GM12878 (cell line): ENCODE data around the gene IER3. TPM values are rescaled to one million over a fixed set of nuclear protein-coding genes. Genes with fewer than 3 reads are reported as not detected.

ENCODE experiments used
- BCL11A ChIP-seq: IDR thresholded peaks from 2 replicates; pipeline ENCODE4 v1.6.1; 2011; ENCODE audit warnings: low read depth, low read length
- BCL3 ChIP-seq: IDR thresholded peaks from 2 replicates; pipeline ENCODE4 v1.6.1; 2011; ENCODE audit warnings: borderline replicate concordance, low read depth, mild to moderate bottlenecking, moderate library complexity, low read length; ENCODE audit not compliant: insufficient read depth, poor library complexity, severe bottlenecking
- BHLHE40 ChIP-seq, 2 experiments: fragments of 450-650 bp in 1 of 2; IDR thresholded peaks; 2 replicates each; pipeline ENCODE4 v1.6.1; 2011 to 2017; ENCODE audit warnings: low read depth in 2 of 2, borderline replicate concordance in 1 of 2, improper control_type of control experiment in 1 of 2, low read length in 1 of 2, mild to moderate bottlenecking in 1 of 2
- CHD1 ChIP-seq: IDR thresholded peaks from 2 replicates; pipeline ENCODE4 v1.6.1; 2012; ENCODE audit warnings: low read depth, low read length, improper control_type of control experiment
- IRF4 ChIP-seq: IDR thresholded peaks from 2 replicates; pipeline ENCODE4 v1.6.1; 2011; ENCODE audit warnings: low read depth, low read length
- KLF5 ChIP-seq: fragments of 450-650 bp; IDR thresholded peaks from 2 replicates; pipeline ENCODE4 v1.6.1; 2014; ENCODE audit warnings: mild to moderate bottlenecking; ENCODE audit not compliant: partially characterized antibody
- MTA2 ChIP-seq: fragments of 450-650 bp; IDR thresholded peaks from 2 replicates; pipeline ENCODE4 v1.6.1; 2016; ENCODE audit warnings: low read depth, mild to moderate bottlenecking, moderate library complexity
- NFIC ChIP-seq: IDR thresholded peaks from 2 replicates; pipeline ENCODE4 v1.6.1; 2012; ENCODE audit warnings: low read depth, mild to moderate bottlenecking, inconsistent platforms, low read length, moderate library complexity
- NR2C2 ChIP-seq: IDR thresholded peaks from 2 replicates; pipeline ENCODE4 v1.6.1; 2011; ENCODE audit warnings: borderline replicate concordance, low read depth; ENCODE audit not compliant: control insufficient read depth, insufficient read length
- PKNOX1 ChIP-seq: fragments of 450-650 bp; IDR thresholded peaks from 2 replicates; pipeline ENCODE4 v1.6.1; 2016; ENCODE audit warnings: mild to moderate bottlenecking
- RAD21 ChIP-seq: IDR thresholded peaks from 2 replicates; pipeline ENCODE4 v1.6.1; 2011; ENCODE audit warnings: mild to moderate bottlenecking, low read depth, low read length, moderate library complexity; ENCODE audit not compliant: insufficient read depth
- RCOR1 ChIP-seq: conservative IDR thresholded peaks from 2 replicates; pipeline ENCODE4 v1.6.1; 2012; ENCODE audit warnings: low read depth, low read length, improper control_type of control experiment
- SKIL ChIP-seq: fragments of 450-650 bp; IDR thresholded peaks from 2 replicates; pipeline ENCODE4 v1.6.1; 2017; ENCODE audit warnings: mild to moderate bottlenecking, low read depth, inconsistent platforms; ENCODE audit not compliant: poor library complexity, severe bottlenecking
- SREBF1 ChIP-seq: IDR thresholded peaks from 2 replicates; pipeline ENCODE4 v1.6.1; 2012; ENCODE audit warnings: mild to moderate bottlenecking, low read length
- STAT1 ChIP-seq: fragments of 450-650 bp; conservative IDR thresholded peaks from 2 replicates; pipeline ENCODE4 v1.6.1; 2014; ENCODE audit warnings: antibody characterized with exemption, mild to moderate bottlenecking
- ZBED1 ChIP-seq: IDR thresholded peaks from 2 replicates; pipeline ENCODE4 v1.6.1; 2016; ENCODE audit warnings: borderline replicate concordance
- ZNF274 ChIP-seq: IDR thresholded peaks from one replicate; pipeline ENCODE4 v1.8.0; 2011; ENCODE audit not compliant: insufficient read length, insufficient read depth
- ZNF384 ChIP-seq: IDR thresholded peaks from 2 replicates; pipeline ENCODE4 v1.6.1; 2012; ENCODE audit warnings: low read depth, mild to moderate bottlenecking, low read length, improper control_type of control experiment, borderline replicate concordance
- ZNF622 ChIP-seq: fragments of 450-650 bp; IDR thresholded peaks from 2 replicates; pipeline ENCODE4 v1.6.1; 2017; ENCODE audit warnings: mild to moderate bottlenecking, inconsistent platforms
- ZNF687 ChIP-seq: fragments of 450-650 bp; IDR thresholded peaks from 2 replicates; pipeline ENCODE4 v1.6.1; 2017; ENCODE audit warnings: mild to moderate bottlenecking, moderate library complexity
- polyA plus RNA-seq, 11 experiments: library from polyadenylated mRNA; depleted of rRNA in 4 of 11; unstranded in 6 of 11; stranded (reverse) in 5 of 11; fragments of >200 nt; fragmentation: Nextera tagmentation in 4 of 11; fragmentation: Illumina TruSeq in 1 of 11; extraction: Ambion mirVana in 4 of 11; extraction: Trizol in 1 of 11; gene quantifications; 1 replicate in 1 of 11; 2 replicates in 10 of 11; pipeline versions ENCODE4 v1.2.1 to v1.2.3, GENCODE V29; 2011 to 2016; ENCODE audit warnings: inconsistent platforms in 2 of 11, missing spikeins in 2 of 11, low read depth in 1 of 11
- total RNA-seq, 4 experiments: library from RNA; depleted of rRNA in 3 of 4; stranded (reverse); fragments of >200 nt in 3 of 4; fragmentation: Illumina TruSeq in 1 of 4; extraction: Trizol in 1 of 4; gene quantifications; 2 replicates each; pipeline versions ENCODE4 v1.2.1 to v1.2.3, GENCODE V29; 2013 to 2021

The IER3 gene
- total and polyA plus RNA-seq, 10 of the 15 experiments (the other 5 are each of a cell fraction or from before 2014, with no cell fraction given): 1.9 to 100 (median 32.3) TPM

- TF ChIP-seq SKIL (no peak), KLF5 (no peak), ZNF622 (no peak), BCL3 (peak; percentile 70), RAD21 (no peak), ZBED1 (no peak), IRF4 (0 out of 2 replicates have a peak, but pooled peaks have one; percentile 12), MTA2 (peak; percentile 31; the same call in 1 of the 2 replicates), STAT1 (no peak), RCOR1 (0 out of 2 replicates have a peak, but pooled peaks have one; percentile 18), BHLHE40 (IDR thresholded peaks at IDR 0.05; ENCODE audit: borderline replicate concordance in 1 of 2, low read depth in 2 of 2, low read length in 1 of 2) (peak; percentile 34 to 74; a peak in 3 of 4 replicates), NR2C2 (no peak), ZNF384 (no peak), BCL11A (peak; percentile 32; the same call in 1 of the 2 replicates), CHD1 (no peak), ZNF687 (peak; percentile 79), PKNOX1 (peak; percentile 29; the same call in 1 of the 2 replicates), NFIC (0 out of 2 replicates have a peak, but pooled peaks have one; percentile 1), ZNF274 (no peak), SREBF1 (no peak)
Observed at GRCh38 chr6:30742316-30743098, 1.8 kb downstream of the IER3 start, which contains the start of gene FLOT1 (continued).
